Right atrium auricular region (tissue), 2 donors: ENCODE results near the gene EVC. TPM values are rescaled to one million over a fixed set of nuclear protein-coding genes. Genes with fewer than 3 reads are reported as not detected.

ENCODE experiments used
- DNase-seq: peaks from one replicate; pipeline ENCODE4 v3.0.0-alpha.2; 2019; ENCODE audit warnings: low spot score
- H3K27ac ChIP-seq, 2 donors: fragments of 200-600 bp; sonication (generic); 1 replicate in 1 of 2; 2 replicates in 1 of 2; pipeline ENCODE4 v1.5.1; 2016 to 2019
- H3K27me3 ChIP-seq, 2 donors: fragments of 200-600 bp; sonication (generic); one replicate each; pipeline versions ENCODE4 v1.5.1 to v1.6.0; 2017 to 2019
- H3K36me3 ChIP-seq: fragments of 200-600 bp; sonication (generic); one replicate; pipeline ENCODE4 v1.5.1; 2016
- H3K4me1 ChIP-seq, 2 donors: fragments of 200-600 bp; sonication (generic); one replicate each; pipeline versions ENCODE4 v1.5.1 to v1.6.0; 2017 to 2019
- H3K4me3 ChIP-seq, 2 donors: fragments of 200-600 bp; sonication (generic); 1 replicate in 1 of 2; 2 replicates in 1 of 2; pipeline ENCODE4 v1.5.1; 2017 to 2019; ENCODE audit warnings: mild to moderate bottlenecking in 1 of 2, moderate library complexity in 1 of 2
- H3K9me3 ChIP-seq, 2 donors: fragments of 200-600 bp; sonication (generic); one replicate each; pipeline ENCODE4 v1.5.1; 2019
- CTCF ChIP-seq, 2 donors: fragments of 200-600 bp; sonication (generic); IDR thresholded peaks; one replicate each; pipeline ENCODE4 v1.5.1; 2019; ENCODE audit warnings: antibody characterized with exemption in 2 of 2
- total RNA-seq, 2 donors: library from RNA; depleted of rRNA; stranded (reverse); fragments of >200 nt; gene quantifications; one replicate each; pipeline ENCODE4 v1.1.0, GENCODE V29; 2016

Gene EVC
- total RNA-seq, 2 donors from 2014 or later: 8.6 to 14.1 TPM

DNA sequence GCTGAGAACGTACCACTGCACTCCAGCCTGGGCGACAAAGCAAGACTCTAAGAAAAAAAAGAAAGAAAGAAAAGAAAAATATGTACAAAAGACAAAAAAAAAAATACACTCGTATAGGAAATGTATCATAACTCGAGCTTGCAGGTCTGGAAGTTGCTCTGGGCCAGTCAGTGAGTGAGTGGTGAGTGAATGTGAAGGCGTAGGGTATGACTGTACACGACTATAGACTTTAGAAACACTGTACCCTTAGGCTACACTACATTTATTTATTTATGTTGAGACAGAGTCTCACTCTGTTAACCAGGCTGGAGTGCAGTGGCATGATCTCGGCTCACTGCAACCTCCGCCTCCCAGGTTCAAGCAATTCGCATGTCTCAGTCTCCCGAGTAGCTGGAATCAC, 32.0 kb upstream of the EVC start:
- no peaks in the 10 kb centered on the region for H3K4me1 ChIP-seq
- H3K36me3 ChIP-seq: peaks cover 28% of the 10 kb centered on the region
- TF ChIP-seq CTCF (IDR thresholded peaks at IDR 0.05): no peak

GRCh38 chr4:5683566-5683965, 27.4 kb upstream of the EVC start:
- Histone ChIP-seq H3K36me3 (peaks cover 45% of the 10 kb centered on the region), H3K27me3 (no peaks in the 10 kb centered on the region), H3K4me3 (no peak overlapping the region), H3K4me1 (no peaks in the 10 kb centered on the region), H3K9me3 (no peaks in the 10 kb centered on the region), H3K27ac (no peak overlapping the region)
- no peak for TF ChIP-seq CTCF (IDR thresholded peaks at IDR 0.05)
- no peak for DNase-seq

More for the DNA sequence above, 32.0 kb upstream of the EVC start:
- no peak overlapping the region for H3K27ac ChIP-seq
- no peaks in the 10 kb centered on the region for H3K9me3 ChIP-seq
- H3K27me3 ChIP-seq: no peaks in the 10 kb centered on the region
- no peak overlapping the region for H3K4me3 ChIP-seq
- no peak for DNase-seq

GRCh38 chr4:5685296-5685695, 25.7 kb upstream of the EVC start:
- Histone ChIP-seq H3K4me1 (no peaks in the 10 kb centered on the region), H3K4me3 (no peak overlapping the region), H3K27ac (no peak overlapping the region), H3K27me3 (no peaks in the 10 kb centered on the region), H3K9me3 (no peaks in the 10 kb centered on the region), H3K36me3 (peaks cover 44% of the 10 kb centered on the region)
- TF ChIP-seq CTCF (IDR thresholded peaks at IDR 0.05): no peak
- no peak for DNase-seq

- Histone ChIP-seq H3K27ac (no peak overlapping the region), H3K36me3 (peaks cover 42% of the 10 kb centered on the region), H3K4me1 (no peaks in the 10 kb centered on the region), H3K27me3 (no peaks in the 10 kb centered on the region), H3K4me3 (no peak overlapping the region), H3K9me3 (no peaks in the 10 kb centered on the region)
- no peak for TF ChIP-seq CTCF (IDR thresholded peaks at IDR 0.05)
- no peak for DNase-seq
Measured at GRCh38 chr4:5686338-5686737, 24.7 kb upstream of the EVC start.

DNA sequence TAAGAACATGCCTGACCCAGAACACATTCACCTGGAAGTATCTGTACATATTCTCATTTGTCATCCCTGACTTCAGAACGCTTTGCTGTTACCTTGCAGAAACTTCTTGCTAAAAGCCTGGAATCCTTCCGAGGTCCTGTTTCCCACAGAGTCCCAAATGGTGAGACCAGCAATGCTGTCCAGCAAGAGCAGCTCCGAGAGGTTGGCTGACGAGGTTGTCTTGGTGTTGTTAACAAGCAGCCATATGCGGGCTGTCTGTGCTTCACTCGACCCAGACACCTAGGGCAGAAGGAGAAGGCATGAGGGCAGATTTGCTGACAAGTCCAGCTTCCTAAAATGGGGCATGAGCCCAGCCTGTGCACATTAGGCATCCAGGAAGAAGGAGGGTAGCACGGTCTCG, 21.9 kb upstream of the EVC start:
- no peaks in the 10 kb centered on the region for H3K27me3 ChIP-seq
- peaks cover 62% of the 10 kb centered on the region for H3K36me3 ChIP-seq
- TF ChIP-seq CTCF (IDR thresholded peaks at IDR 0.05): no peak
- H3K4me3 ChIP-seq: no peak overlapping the region
- no peaks in the 10 kb centered on the region for H3K9me3 ChIP-seq
- no peaks in the 10 kb centered on the region for H3K4me1 ChIP-seq
- H3K27ac ChIP-seq: no peak overlapping the region
- DNase-seq: no peak

- H3K36me3 ChIP-seq: peaks cover 45% of the 10 kb centered on the region
- no peak overlapping the region for H3K4me3 ChIP-seq
- no peak overlapping the region for H3K27ac ChIP-seq
- no peak for DNase-seq
- no peaks in the 10 kb centered on the region for H3K27me3 ChIP-seq
- H3K9me3 ChIP-seq: no peaks in the 10 kb centered on the region
- TF ChIP-seq CTCF (IDR thresholded peaks at IDR 0.05): no peak
- no peaks in the 10 kb centered on the region for H3K4me1 ChIP-seq
Measured at GRCh38 chr4:5691491-5692132, 19.4 kb upstream of the EVC start.
